WTC11 (cell line): ENCODE measurements around the gene SMTN. TPM values are rescaled to one million over a fixed set of nuclear protein-coding genes. Genes with fewer than 3 reads are reported as not detected.
"Not testable (repeated sequence)": the region's sequence is repeated elsewhere in the genome, so short reads cannot be mapped to it uniquely, and the experiment has no call there.

Source experiments
- ATAC-seq: fragments of 200-7000 bp; cut with Tn5 transposase; 2 replicates; pipeline ENCODE4 v1.10.0; 2021; ENCODE audit warnings: mild to moderate bottlenecking, moderate library complexity
- CTCF ChIA-PET: fragments of 300-600 bp; sonication (Branson Sonifier 250); formaldehyde crosslinking; loops from one replicate; lab custom pipeline; 2021; ENCODE audit warnings: antibody characterized with exemption; lab: Charles Lee
- POLR2A ChIA-PET: fragments of 350-600 bp; sonication (Branson Sonifier 250); formaldehyde crosslinking; loops from one replicate; lab custom pipeline; 2021; ENCODE audit warnings: antibody characterized with exemption; lab: Charles Lee
- DNase-seq: peaks from one replicate; pipeline ENCODE4 v3.0.0; 2021; ENCODE audit warnings: low spot score
- H3K27ac Mint-ChIP-seq: 2 replicates; pipeline ENCODE4 v1.8.0; 2021; ENCODE audit warnings: mixed read lengths
- H3K27me3 Mint-ChIP-seq: 2 replicates; pipeline ENCODE4 v1.8.0; 2021; ENCODE audit warnings: low read depth, mild to moderate bottlenecking, moderate library complexity, mixed read lengths
- H3K36me3 Mint-ChIP-seq: 2 replicates; pipeline ENCODE4 v1.8.0; 2021; ENCODE audit warnings: mixed read lengths
- H3K4me1 Mint-ChIP-seq: 2 replicates; pipeline ENCODE4 v1.8.0; 2022; ENCODE audit warnings: mixed read lengths
- H3K4me3 Mint-ChIP-seq: 2 replicates; pipeline ENCODE4 v1.8.0; 2021; ENCODE audit warnings: mild to moderate bottlenecking, moderate library complexity, mixed read lengths
- H3K9me3 Mint-ChIP-seq: 2 replicates; pipeline ENCODE4 v1.8.0; 2021; ENCODE audit warnings: mixed read lengths
- CBFB ChIP-seq: sonication (generic); formaldehyde crosslinking; IDR thresholded peaks from 2 replicates; pipeline ENCODE4 v1.8.1; 2022; ENCODE audit warnings: mild to moderate bottlenecking, low read depth, missing genetic modification reagents
- E2F1 ChIP-seq: sonication (generic); formaldehyde crosslinking; IDR thresholded peaks from 2 replicates; pipeline ENCODE4 v1.8.0; 2022; ENCODE audit warnings: mild to moderate bottlenecking, missing genetic modification reagents
- FOXK1 ChIP-seq: sonication (generic); formaldehyde crosslinking; IDR thresholded peaks from 2 replicates; pipeline ENCODE4 v1.8.0; 2022; ENCODE audit warnings: mild to moderate bottlenecking, moderate library complexity, missing genetic modification reagents
- FOXP1 ChIP-seq: sonication (generic); formaldehyde crosslinking; IDR thresholded peaks from 2 replicates; pipeline ENCODE4 v1.8.0; 2022; ENCODE audit warnings: missing genetic modification reagents, mild to moderate bottlenecking, moderate library complexity, borderline replicate concordance
- GABPB1 ChIP-seq: sonication (generic); formaldehyde crosslinking; IDR thresholded peaks from 2 replicates; pipeline ENCODE4 v1.8.1; 2023; ENCODE audit warnings: mild to moderate bottlenecking, missing genetic modification reagents
- GTF2I ChIP-seq: fragments of 250-450 bp; sonication (Bioruptor Pico); conservative IDR thresholded peaks from 2 replicates; pipeline ENCODE4 v1.4.0; 2021; ENCODE audit warnings: mild to moderate bottlenecking
- KAT7 ChIP-seq: sonication (generic); formaldehyde crosslinking; IDR thresholded peaks from 2 replicates; pipeline ENCODE4 v1.8.1; 2023; ENCODE audit warnings: missing genetic modification reagents, mild to moderate bottlenecking, borderline replicate concordance
- MXD4 ChIP-seq: fragments of 250-450 bp; sonication (Bioruptor Pico); IDR thresholded peaks from 2 replicates; pipeline ENCODE4 v1.8.0; 2021; ENCODE audit warnings: mild to moderate bottlenecking, moderate library complexity, borderline replicate concordance
- NFATC4 ChIP-seq: fragments of 250-450 bp; sonication (Bioruptor Pico); IDR thresholded peaks from 2 replicates; pipeline ENCODE4 v1.9.0; 2021; ENCODE audit warnings: mild to moderate bottlenecking
- NR1H2 ChIP-seq: sonication (generic); formaldehyde crosslinking; IDR thresholded peaks from 2 replicates; pipeline ENCODE4 v1.9.0; 2021; ENCODE audit warnings: mild to moderate bottlenecking, moderate library complexity, missing genetic modification reagents
- ZMAT4 ChIP-seq: fragments of 250-450 bp; sonication (Bioruptor Pico); IDR thresholded peaks from 2 replicates; pipeline ENCODE4 v1.9.0; 2021; ENCODE audit warnings: mild to moderate bottlenecking
- ZNF121 ChIP-seq: sonication (generic); formaldehyde crosslinking; IDR thresholded peaks from 2 replicates; pipeline ENCODE4 v1.8.0; 2023; ENCODE audit warnings: missing genetic modification reagents
- ZNF138 ChIP-seq: sonication (generic); formaldehyde crosslinking; conservative IDR thresholded peaks from 2 replicates; pipeline ENCODE4 v1.8.1; 2022; ENCODE audit warnings: mild to moderate bottlenecking, moderate library complexity, missing genetic modification reagents
- ZNF219 ChIP-seq: sonication (generic); formaldehyde crosslinking; IDR thresholded peaks from 2 replicates; pipeline ENCODE4 v1.8.0; 2023; ENCODE audit warnings: missing genetic modification reagents, mild to moderate bottlenecking, borderline replicate concordance
- ZNF396 ChIP-seq: fragments of 250-450 bp; sonication (Bioruptor Pico); IDR thresholded peaks from 2 replicates; pipeline ENCODE4 v1.8.0; 2021; ENCODE audit warnings: mild to moderate bottlenecking, moderate library complexity, borderline replicate concordance
- ZNF671 ChIP-seq: fragments of 250-450 bp; sonication (Bioruptor Pico); IDR thresholded peaks from 2 replicates; pipeline ENCODE4 v1.8.0; 2021; ENCODE audit warnings: mild to moderate bottlenecking
- total RNA-seq: library from RNA; stranded (reverse); gene quantifications from 3 replicates; pipeline ENCODE4 v1.2.3, GENCODE V29; 2021
- TF ChIP-seq, protein P1 (sequence below): sonication (generic); formaldehyde crosslinking; IDR thresholded peaks from 2 replicates; pipeline ENCODE4 v1.8.1; 2023; ENCODE audit warnings: mild to moderate bottlenecking, missing genetic modification reagents
- TF ChIP-seq, protein P2 (sequence below): fragments of 250-450 bp; sonication (Bioruptor Pico); IDR thresholded peaks from 2 replicates; pipeline ENCODE4 v1.9.0; 2021; ENCODE audit warnings: mild to moderate bottlenecking
- TF ChIP-seq, protein P3 (sequence below): sonication (generic); formaldehyde crosslinking; IDR thresholded peaks from 2 replicates; pipeline ENCODE4 v1.8.0; 2023; ENCODE audit warnings: mild to moderate bottlenecking, missing genetic modification reagents

The SMTN gene
- total RNA-seq, 1 experiment from 2014 or later = 34.5 TPM

- TF ChIP-seq, protein P1, sequence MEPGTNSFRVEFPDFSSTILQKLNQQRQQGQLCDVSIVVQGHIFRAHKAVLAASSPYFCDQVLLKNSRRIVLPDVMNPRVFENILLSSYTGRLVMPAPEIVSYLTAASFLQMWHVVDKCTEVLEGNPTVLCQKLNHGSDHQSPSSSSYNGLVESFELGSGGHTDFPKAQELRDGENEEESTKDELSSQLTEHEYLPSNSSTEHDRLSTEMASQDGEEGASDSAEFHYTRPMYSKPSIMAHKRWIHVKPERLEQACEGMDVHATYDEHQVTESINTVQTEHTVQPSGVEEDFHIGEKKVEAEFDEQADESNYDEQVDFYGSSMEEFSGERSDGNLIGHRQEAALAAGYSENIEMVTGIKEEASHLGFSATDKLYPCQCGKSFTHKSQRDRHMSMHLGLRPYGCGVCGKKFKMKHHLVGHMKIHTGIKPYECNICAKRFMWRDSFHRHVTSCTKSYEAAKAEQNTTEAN (CRISPR knock-in tag) = no peak
- no peak for TF ChIP-seq CBFB (CRISPR knock-in tag)
These were observed 24.0 kb upstream of the SMTN start (continued) for GRCh38 chr22:31056986-31057599.

GRCh38 chr22:31059663-31060062 lies 21.5 kb upstream of the SMTN start:
- not testable (repeated sequence) for H3K36me3 Mint-ChIP-seq, H3K4me3 Mint-ChIP-seq

DNA sequence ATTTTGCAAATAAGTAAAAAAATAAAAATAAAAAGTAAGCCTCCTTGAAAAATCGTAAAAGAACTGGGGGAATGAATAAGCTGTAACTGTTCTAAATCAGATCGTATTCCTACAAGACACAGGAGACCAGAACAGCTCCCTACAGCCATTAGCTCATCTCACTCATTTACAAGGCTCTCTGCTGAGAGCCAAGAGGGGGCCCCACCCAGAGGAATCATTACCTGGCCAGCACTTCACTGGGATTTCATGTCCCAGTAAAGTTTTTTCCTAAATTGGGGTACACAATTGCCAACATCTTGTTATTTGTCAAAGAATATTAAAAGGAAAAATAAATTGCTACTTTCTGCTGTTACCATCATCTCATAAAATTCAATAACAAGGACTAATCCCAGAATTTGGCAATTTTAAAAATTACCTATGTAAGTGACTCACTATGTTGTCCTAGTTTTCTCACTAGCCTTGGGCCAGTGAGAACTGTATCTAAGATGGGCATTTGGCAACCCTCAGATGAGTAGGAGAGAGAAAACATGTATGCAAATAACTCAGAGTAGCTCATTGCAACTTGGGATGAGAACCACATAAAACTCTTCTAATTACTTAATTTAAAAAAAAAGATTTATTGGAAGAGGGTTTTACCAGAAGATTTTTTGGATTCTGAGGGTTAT lies 18.4 kb upstream of the SMTN start:
- DNase-seq = no peak
- H3K9me3 Mint-ChIP-seq = peaks cover 10% of the 10 kb centered on the region
- H3K4me1 Mint-ChIP-seq = no peaks in the 10 kb centered on the region
- POLR2A ChIA-PET = no interaction called here
- H3K36me3 Mint-ChIP-seq = no peaks in the 10 kb centered on the region
- no peak overlapping the region for H3K27ac Mint-ChIP-seq
- ATAC-seq = no peak
- no peaks in the 10 kb centered on the region for H3K27me3 Mint-ChIP-seq
- CTCF ChIA-PET = interaction anchor here (0.7 to 2.3 kb wide), 2 partner anchors 9 to 22 kb away, joined by 3 to 12 read pairs; no protein-coding TSS in a partner anchor
- no peak overlapping the region for H3K4me3 Mint-ChIP-seq
- TF ChIP-seq MXD4 (CRISPR knock-in tag) (no peak), ZNF219 (CRISPR knock-in tag) (no peak), ZNF121 (CRISPR knock-in tag) (no peak), GTF2I (CRISPR knock-in tag) (no peak), ZMAT4 (no peak), NFATC4 (no peak), NR1H2 (CRISPR knock-in tag) (no peak), ZNF138 (CRISPR knock-in tag) (no peak), FOXK1 (CRISPR knock-in tag) (no peak), ZNF671 (CRISPR knock-in tag) (no peak), E2F1 (CRISPR knock-in tag) (no peak), ZNF396 (CRISPR knock-in tag) (no peak), FOXP1 (no peak), KAT7 (no peak), GABPB1 (no peak)
- TF ChIP-seq, protein P2, sequence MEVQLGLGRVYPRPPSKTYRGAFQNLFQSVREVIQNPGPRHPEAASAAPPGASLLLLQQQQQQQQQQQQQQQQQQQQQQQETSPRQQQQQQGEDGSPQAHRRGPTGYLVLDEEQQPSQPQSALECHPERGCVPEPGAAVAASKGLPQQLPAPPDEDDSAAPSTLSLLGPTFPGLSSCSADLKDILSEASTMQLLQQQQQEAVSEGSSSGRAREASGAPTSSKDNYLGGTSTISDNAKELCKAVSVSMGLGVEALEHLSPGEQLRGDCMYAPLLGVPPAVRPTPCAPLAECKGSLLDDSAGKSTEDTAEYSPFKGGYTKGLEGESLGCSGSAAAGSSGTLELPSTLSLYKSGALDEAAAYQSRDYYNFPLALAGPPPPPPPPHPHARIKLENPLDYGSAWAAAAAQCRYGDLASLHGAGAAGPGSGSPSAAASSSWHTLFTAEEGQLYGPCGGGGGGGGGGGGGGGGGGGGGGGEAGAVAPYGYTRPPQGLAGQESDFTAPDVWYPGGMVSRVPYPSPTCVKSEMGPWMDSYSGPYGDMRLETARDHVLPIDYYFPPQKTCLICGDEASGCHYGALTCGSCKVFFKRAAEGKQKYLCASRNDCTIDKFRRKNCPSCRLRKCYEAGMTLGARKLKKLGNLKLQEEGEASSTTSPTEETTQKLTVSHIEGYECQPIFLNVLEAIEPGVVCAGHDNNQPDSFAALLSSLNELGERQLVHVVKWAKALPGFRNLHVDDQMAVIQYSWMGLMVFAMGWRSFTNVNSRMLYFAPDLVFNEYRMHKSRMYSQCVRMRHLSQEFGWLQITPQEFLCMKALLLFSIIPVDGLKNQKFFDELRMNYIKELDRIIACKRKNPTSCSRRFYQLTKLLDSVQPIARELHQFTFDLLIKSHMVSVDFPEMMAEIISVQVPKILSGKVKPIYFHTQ (CRISPR knock-in tag) = no peak
- TF ChIP-seq, protein P3, sequence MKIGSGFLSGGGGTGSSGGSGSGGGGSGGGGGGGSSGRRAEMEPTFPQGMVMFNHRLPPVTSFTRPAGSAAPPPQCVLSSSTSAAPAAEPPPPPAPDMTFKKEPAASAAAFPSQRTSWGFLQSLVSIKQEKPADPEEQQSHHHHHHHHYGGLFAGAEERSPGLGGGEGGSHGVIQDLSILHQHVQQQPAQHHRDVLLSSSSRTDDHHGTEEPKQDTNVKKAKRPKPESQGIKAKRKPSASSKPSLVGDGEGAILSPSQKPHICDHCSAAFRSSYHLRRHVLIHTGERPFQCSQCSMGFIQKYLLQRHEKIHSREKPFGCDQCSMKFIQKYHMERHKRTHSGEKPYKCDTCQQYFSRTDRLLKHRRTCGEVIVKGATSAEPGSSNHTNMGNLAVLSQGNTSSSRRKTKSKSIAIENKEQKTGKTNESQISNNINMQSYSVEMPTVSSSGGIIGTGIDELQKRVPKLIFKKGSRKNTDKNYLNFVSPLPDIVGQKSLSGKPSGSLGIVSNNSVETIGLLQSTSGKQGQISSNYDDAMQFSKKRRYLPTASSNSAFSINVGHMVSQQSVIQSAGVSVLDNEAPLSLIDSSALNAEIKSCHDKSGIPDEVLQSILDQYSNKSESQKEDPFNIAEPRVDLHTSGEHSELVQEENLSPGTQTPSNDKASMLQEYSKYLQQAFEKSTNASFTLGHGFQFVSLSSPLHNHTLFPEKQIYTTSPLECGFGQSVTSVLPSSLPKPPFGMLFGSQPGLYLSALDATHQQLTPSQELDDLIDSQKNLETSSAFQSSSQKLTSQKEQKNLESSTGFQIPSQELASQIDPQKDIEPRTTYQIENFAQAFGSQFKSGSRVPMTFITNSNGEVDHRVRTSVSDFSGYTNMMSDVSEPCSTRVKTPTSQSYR (CRISPR knock-in tag) = no peak

More at GRCh38 chr22:31059663-31060062, 21.5 kb upstream of the SMTN start:
- H3K27me3 Mint-ChIP-seq, H3K27ac Mint-ChIP-seq, DNase-seq, CTCF ChIA-PET, POLR2A ChIA-PET, ATAC-seq, H3K4me1 Mint-ChIP-seq: not testable (repeated sequence)
- peaks cover 10% of the 10 kb centered on the region for H3K9me3 Mint-ChIP-seq
